GM12878 (cell line): Measurements from ENCODE around the gene ELL. TPM values are rescaled to one million over a fixed set of nuclear protein-coding genes. Genes with fewer than 3 reads are reported as not detected.

ENCODE experiments used
- ATAC-seq: fragments of 200-7000 bp; cut with Tn5 transposase; 3 replicates; pipeline ENCODE4 v1.9.1; 2020; ENCODE audit warnings: mild to moderate bottlenecking, moderate library complexity
- BruUV-seq: library from RNA; stranded (reverse); fragments of 400-500 nt; replicated peaks from 2 replicates; lab custom pipeline; 2021; lab: Mats Ljungman, UMichigan
- CTCF ChIA-PET: fragments of 300-600 bp; sonication (Branson Sonifier 250); formaldehyde crosslinking; extraction: SDS; loops from one replicate; lab custom pipeline; 2021; ENCODE audit warnings: inconsistent platforms; lab: Yijun Ruan, JAX
- POLR2A ChIA-PET: fragments of 350-600 bp; formaldehyde crosslinking; extraction: SDS; loops from one replicate; lab custom pipeline; 2021; ENCODE audit warnings: inconsistent platforms; lab: Charles Lee
- RAD21 ChIA-PET: fragments of 300-600 bp; sonication (Branson Sonifier 250); formaldehyde crosslinking; loops from one replicate; lab custom pipeline; 2023; ENCODE audit warnings: antibody characterized with exemption; ENCODE audit not compliant: unreplicated experiment; lab: Charles Lee
- SMC1A ChIA-PET: fragments of 300-600 bp; sonication (Branson Sonifier 250); formaldehyde crosslinking; loops from one replicate; lab custom pipeline; 2023; ENCODE audit not compliant: unreplicated experiment, uncharacterized antibody; lab: Charles Lee
- DNase-seq: peaks from one replicate; pipeline ENCODE4 v3.0.0-alpha.2; 2011; ENCODE audit warnings: low read depth, low spot score
- FAIRE-seq: peaks from 3 replicates; lab custom pipeline; 2011; peaks lifted over from hg19 to GRCh38; lab: Jason Lieb, UNC
- H2AFZ ChIP-seq: 2 replicates; pipeline ENCODE4 v1.6.0; 2011; ENCODE audit warnings: low read depth, low read length, control low read depth; ENCODE audit not compliant: control insufficient read depth
- H3K27ac ChIP-seq: 2 replicates; pipeline ENCODE4 v1.5.1; 2011; ENCODE audit warnings: control low read depth; ENCODE audit not compliant: control insufficient read depth, insufficient read depth
- H3K27me3 ChIP-seq, 2 experiments: replicated peaks in 1 of 2; 2 replicates each; pipeline versions ENCODE4 v1.6.0 to v1.6.1; 2011; ENCODE audit warnings: low read length in 1 of 2; ENCODE audit not compliant: control insufficient read depth in 2 of 2, insufficient read depth in 2 of 2
- H3K36me3 ChIP-seq, 2 experiments: 2 replicates each; pipeline ENCODE4 v1.5.1; 2011; ENCODE audit warnings: low read length in 1 of 2; ENCODE audit not compliant: control insufficient read depth in 2 of 2, insufficient read depth in 2 of 2
- H3K4me1 ChIP-seq: 2 replicates; pipeline ENCODE4 v1.6.1; 2011; ENCODE audit warnings: mild to moderate bottlenecking, low read length, moderate library complexity, mixed read lengths; ENCODE audit not compliant: control insufficient read depth, insufficient read depth
- H3K4me2 ChIP-seq: 2 replicates; pipeline ENCODE4 v1.6.0; 2011; ENCODE audit warnings: control low read depth; ENCODE audit not compliant: control insufficient read depth, insufficient read depth
- H3K4me3 ChIP-seq: fragments of 200-600 bp; sonication (generic); 2 replicates; pipeline ENCODE4 v1.5.1; 2016
- H3K79me2 ChIP-seq: 2 replicates; pipeline ENCODE4 v1.6.0; 2011; ENCODE audit warnings: low read length; ENCODE audit not compliant: control insufficient read depth, insufficient read depth
- H3K9ac ChIP-seq: 2 replicates; pipeline ENCODE4 v1.8.0; 2011; ENCODE audit warnings: low read length, control low read depth, mixed read lengths; ENCODE audit not compliant: control insufficient read depth, insufficient read depth
- H3K9me3 ChIP-seq: replicated peaks from 3 replicates; pipeline ENCODE4 v1.5.1; 2011; ENCODE audit warnings: mild to moderate bottlenecking, low read length; ENCODE audit not compliant: control insufficient read depth, insufficient read depth
- H4K20me1 ChIP-seq: 2 replicates; pipeline ENCODE4 v1.6.0; 2011; ENCODE audit not compliant: control insufficient read depth, insufficient read depth
- EGR1 ChIP-seq, 2 experiments: IDR thresholded peaks; 1 replicate in 1 of 2; 2 replicates in 1 of 2; pipeline ENCODE4 v1.6.1; 2011 to 2012; ENCODE audit warnings: low read depth in 2 of 2, low read length in 2 of 2, borderline replicate concordance in 1 of 2, mild to moderate bottlenecking in 1 of 2, moderate library complexity in 1 of 2
- EZH2 ChIP-seq: IDR thresholded peaks from 2 replicates; pipeline ENCODE4 v1.6.1; 2012; ENCODE audit warnings: low read depth, mild to moderate bottlenecking, control low read depth, inconsistent platforms, low read length, borderline replicate concordance; ENCODE audit not compliant: control insufficient read depth
- MTA3 ChIP-seq: IDR thresholded peaks from 2 replicates; pipeline ENCODE4 v1.6.1; 2012; ENCODE audit warnings: low read length, inconsistent platforms, borderline replicate concordance
- POLR2A ChIP-seq: IDR thresholded peaks from 2 replicates; pipeline ENCODE4 v1.6.1; 2011; ENCODE audit warnings: low read depth, mild to moderate bottlenecking, low read length
- POLR2AphosphoS5 ChIP-seq: IDR thresholded peaks from 2 replicates; pipeline ENCODE4 v1.6.1; 2011; ENCODE audit warnings: mild to moderate bottlenecking, low read length, inconsistent platforms
- TCF3 ChIP-seq: IDR thresholded peaks from 2 replicates; pipeline ENCODE4 v1.6.1; 2012; ENCODE audit warnings: low read depth, mild to moderate bottlenecking, low read length, borderline replicate concordance; ENCODE audit not compliant: insufficient read depth
- WGBS: methylation state at CpG from one replicate; pipeline ENCODE4 v1.1.6; 2016; ENCODE audit warnings: low lambda C conversion rate; ENCODE audit not compliant: insufficient replicate concordance, insufficient coverage; ENCODE audit errors: missing lambda C conversion rate; 5-methylcytosine and 5-hydroxymethylcytosine counted together
- in situ Hi-C: fragments of 300-500 bp; cut with MboI; formaldehyde crosslinking; loops from 9 replicates; pipeline ENCODE4 v1.14.3; 2018; ENCODE audit warnings: mixed read lengths
- intact Hi-C: fragments of 100-400 bp; cut with micrococcal nuclease; formaldehyde crosslinking; loops from one replicate; pipeline ENCODE4 v1.14.2; 2022; ENCODE audit not compliant: unreplicated experiment
- polyA plus RNA-seq, 11 experiments: library from polyadenylated mRNA; depleted of rRNA in 4 of 11; unstranded in 6 of 11; stranded (reverse) in 5 of 11; fragments of >200 nt; fragmentation: Nextera tagmentation in 4 of 11; fragmentation: Illumina TruSeq in 1 of 11; extraction: Ambion mirVana in 4 of 11; extraction: Trizol in 1 of 11; gene quantifications; 1 replicate in 1 of 11; 2 replicates in 10 of 11; pipeline versions ENCODE4 v1.2.1 to v1.2.3, GENCODE V29; 2011 to 2016; ENCODE audit warnings: inconsistent platforms in 2 of 11, missing spikeins in 2 of 11, low read depth in 1 of 11
- total RNA-seq, 4 experiments: library from RNA; depleted of rRNA in 3 of 4; stranded (reverse); fragments of >200 nt in 3 of 4; fragmentation: Illumina TruSeq in 1 of 4; extraction: Trizol in 1 of 4; gene quantifications; 2 replicates each; pipeline versions ENCODE4 v1.2.1 to v1.2.3, GENCODE V29; 2013 to 2021
- TF ChIP-seq, protein P1 (sequence below): fragments of 450-650 bp; IDR thresholded peaks from 2 replicates; pipeline ENCODE4 v1.6.1; 2017; ENCODE audit warnings: mild to moderate bottlenecking, moderate library complexity
- TF ChIP-seq, protein P2 (sequence below): IDR thresholded peaks from 2 replicates; pipeline ENCODE4 v1.6.1; 2011; ENCODE audit warnings: borderline replicate concordance, low read depth, mild to moderate bottlenecking, moderate library complexity, mixed read lengths, low read length; ENCODE audit not compliant: insufficient read depth; ENCODE audit errors: extremely low read length

ELL gene
- total and polyA plus RNA-seq, 10 of the 15 experiments (the other 5 are each of a cell fraction or from before 2014, with no cell fraction given) = 0.91 to 25.0 (median 9.1) TPM

DNA sequence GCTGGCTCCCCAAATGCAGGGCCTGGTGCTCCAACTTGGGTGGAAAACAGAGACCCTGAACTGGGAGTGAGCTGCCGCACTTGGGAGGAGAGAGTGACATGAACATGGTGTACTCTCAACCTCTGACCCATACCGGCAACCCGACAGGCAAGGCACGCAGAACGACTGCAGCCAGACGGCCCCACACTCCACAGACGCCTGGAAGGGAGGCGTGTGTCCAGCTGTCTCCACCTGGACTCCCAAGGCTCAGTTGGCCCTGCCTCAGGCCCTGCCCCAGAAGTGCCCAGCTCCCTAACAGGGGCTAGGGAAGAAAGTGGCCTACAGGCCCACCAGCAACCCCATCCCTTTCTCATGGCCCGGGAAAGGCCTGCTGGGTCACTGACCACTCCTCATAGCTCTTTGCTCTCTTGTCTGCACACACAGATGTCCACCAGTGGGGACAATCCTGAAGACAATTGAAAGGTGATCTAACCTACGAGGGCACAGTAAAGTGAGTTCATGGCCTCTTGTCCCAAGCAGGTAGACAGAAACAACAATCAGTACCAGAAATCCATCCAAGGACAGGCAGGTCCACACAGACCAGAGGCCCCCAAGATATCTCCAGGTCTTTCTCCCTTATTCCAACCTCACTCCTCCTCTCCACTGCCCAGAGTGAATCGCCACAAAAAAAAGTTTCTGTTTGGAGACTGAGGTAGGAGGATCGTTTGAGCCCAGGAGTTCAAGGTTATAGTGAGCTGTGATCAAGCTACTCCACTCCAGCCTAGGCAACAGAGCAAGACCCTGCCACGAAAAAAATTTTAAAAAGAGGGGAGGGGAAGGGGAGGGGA, 28.2 kb downstream of the ELL start:
- no TSS peak for BruUV-seq
- no peak overlapping the region for H3K9ac ChIP-seq
- POLR2A ChIA-PET = interaction anchor here (0.5 to 0.9 kb wide), 3 partner anchors 63 to 771 kb away, joined by 3 to 6 read pairs (median 3); no protein-coding TSS in a partner anchor
- 99% methylated on average over 11 of the region's 13 CpGs for WGBS
- SMC1A ChIA-PET = no interaction called here
- no peak overlapping the region for H2AFZ ChIP-seq
- no peaks in the 10 kb centered on the region for H3K9me3 ChIP-seq
- ATAC-seq (no peak), DNase-seq (no peak), FAIRE-seq (no peak)
- no peak overlapping the region for H3K27ac ChIP-seq
- RAD21 ChIA-PET = no interaction called here
- no peaks in the 10 kb centered on the region for H3K27me3 ChIP-seq
- H3K79me2 ChIP-seq = peaks cover 56% of the 10 kb centered on the region
- no peak for TF ChIP-seq EZH2
- TF ChIP-seq MTA3 = no peak
- TF ChIP-seq, protein P1, sequence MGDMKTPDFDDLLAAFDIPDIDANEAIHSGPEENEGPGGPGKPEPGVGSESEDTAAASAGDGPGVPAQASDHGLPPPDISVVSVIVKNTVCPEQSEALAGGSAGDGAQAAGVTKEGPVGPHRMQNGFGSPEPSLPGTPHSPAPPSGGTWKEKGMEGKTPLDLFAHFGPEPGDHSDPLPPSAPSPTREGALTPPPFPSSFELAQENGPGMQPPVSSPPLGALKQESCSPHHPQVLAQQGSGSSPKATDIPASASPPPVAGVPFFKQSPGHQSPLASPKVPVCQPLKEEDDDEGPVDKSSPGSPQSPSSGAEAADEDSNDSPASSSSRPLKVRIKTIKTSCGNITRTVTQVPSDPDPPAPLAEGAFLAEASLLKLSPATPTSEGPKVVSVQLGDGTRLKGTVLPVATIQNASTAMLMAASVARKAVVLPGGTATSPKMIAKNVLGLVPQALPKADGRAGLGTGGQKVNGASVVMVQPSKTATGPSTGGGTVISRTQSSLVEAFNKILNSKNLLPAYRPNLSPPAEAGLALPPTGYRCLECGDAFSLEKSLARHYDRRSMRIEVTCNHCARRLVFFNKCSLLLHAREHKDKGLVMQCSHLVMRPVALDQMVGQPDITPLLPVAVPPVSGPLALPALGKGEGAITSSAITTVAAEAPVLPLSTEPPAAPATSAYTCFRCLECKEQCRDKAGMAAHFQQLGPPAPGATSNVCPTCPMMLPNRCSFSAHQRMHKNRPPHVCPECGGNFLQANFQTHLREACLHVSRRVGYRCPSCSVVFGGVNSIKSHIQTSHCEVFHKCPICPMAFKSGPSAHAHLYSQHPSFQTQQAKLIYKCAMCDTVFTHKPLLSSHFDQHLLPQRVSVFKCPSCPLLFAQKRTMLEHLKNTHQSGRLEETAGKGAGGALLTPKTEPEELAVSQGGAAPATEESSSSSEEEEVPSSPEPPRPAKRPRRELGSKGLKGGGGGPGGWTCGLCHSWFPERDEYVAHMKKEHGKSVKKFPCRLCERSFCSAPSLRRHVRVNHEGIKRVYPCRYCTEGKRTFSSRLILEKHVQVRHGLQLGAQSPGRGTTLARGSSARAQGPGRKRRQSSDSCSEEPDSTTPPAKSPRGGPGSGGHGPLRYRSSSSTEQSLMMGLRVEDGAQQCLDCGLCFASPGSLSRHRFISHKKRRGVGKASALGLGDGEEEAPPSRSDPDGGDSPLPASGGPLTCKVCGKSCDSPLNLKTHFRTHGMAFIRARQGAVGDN = no peak
- TF ChIP-seq TCF3 = no peak
- no peak for TF ChIP-seq EGR1 (IDR thresholded peaks at IDR 0.05; ENCODE audit: borderline replicate concordance in 1 of 2, low read depth in 2 of 2, low read length in 2 of 2)
- TF ChIP-seq POLR2AphosphoS5 = peak; percentile 54; the same call in 1 of the 2 replicates
- TF ChIP-seq, protein P2, sequence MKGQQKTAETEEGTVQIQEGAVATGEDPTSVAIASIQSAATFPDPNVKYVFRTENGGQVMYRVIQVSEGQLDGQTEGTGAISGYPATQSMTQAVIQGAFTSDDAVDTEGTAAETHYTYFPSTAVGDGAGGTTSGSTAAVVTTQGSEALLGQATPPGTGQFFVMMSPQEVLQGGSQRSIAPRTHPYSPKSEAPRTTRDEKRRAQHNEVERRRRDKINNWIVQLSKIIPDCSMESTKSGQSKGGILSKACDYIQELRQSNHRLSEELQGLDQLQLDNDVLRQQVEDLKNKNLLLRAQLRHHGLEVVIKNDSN = no peak
- TF ChIP-seq POLR2A = 0 out of 2 replicates have a peak, but pooled peaks have one; percentile 24
- peaks cover 17% of the 10 kb centered on the region for H3K4me1 ChIP-seq
- H3K4me3 ChIP-seq = no peak overlapping the region
- peaks cover 3% of the 10 kb centered on the region in 2 experiments; a peak in 3 of 4 replicates for H3K36me3 ChIP-seq
- CTCF ChIA-PET = interaction anchor here (1.2 kb wide), 1 partner anchor 22 kb away, joined by 3 read pairs; no protein-coding TSS in a partner anchor
- in situ Hi-C loops = no loop called here
- H3K4me2 ChIP-seq = no peak overlapping the region
- peaks cover 12% of the 10 kb centered on the region for H4K20me1 ChIP-seq
- intact Hi-C loops = no loop called here
